KMS-11 (cell line): ENCODE data around the gene NPL.

ENCODE experiments used
- H2AFZ ChIP-seq: fragments of 200-600 bp; sonication (generic); 2 replicates; pipeline ENCODE4 v1.6.1; 2016; ENCODE audit warnings: antibody characterized with exemption, mixed run types, low read depth
- H3K27ac ChIP-seq: fragments of 200-600 bp; sonication (generic); 2 replicates; pipeline ENCODE4 v1.6.1; 2016; ENCODE audit warnings: mild to moderate bottlenecking, mixed run types
- H3K27me3 ChIP-seq: fragments of 200-600 bp; sonication (generic); 2 replicates; pipeline ENCODE4 v1.6.1; 2017; ENCODE audit warnings: mild to moderate bottlenecking, low read depth, mixed run types, moderate library complexity; ENCODE audit not compliant: insufficient read depth
- H3K36me3 ChIP-seq: fragments of 200-600 bp; sonication (generic); 2 replicates; pipeline ENCODE4 v1.6.1; 2017; ENCODE audit warnings: mild to moderate bottlenecking, mixed run types; ENCODE audit not compliant: insufficient read depth
- H3K4me1 ChIP-seq: fragments of 200-600 bp; sonication (generic); 2 replicates; pipeline ENCODE4 v1.6.1; 2016; ENCODE audit warnings: mild to moderate bottlenecking, low read depth, mixed run types; ENCODE audit not compliant: poor library complexity, severe bottlenecking
- H3K4me2 ChIP-seq: fragments of 200-600 bp; sonication (generic); 2 replicates; pipeline ENCODE4 v1.7.0; 2016; ENCODE audit warnings: mild to moderate bottlenecking, mixed run types
- H3K4me3 ChIP-seq: fragments of 200-600 bp; sonication (generic); IDR thresholded peaks from 2 replicates; pipeline ENCODE4 v1.6.1; 2017; ENCODE audit warnings: low read depth, low read length, mixed read lengths; ENCODE audit not compliant: insufficient read depth
- H3K79me2 ChIP-seq: fragments of 200-600 bp; sonication (generic); 2 replicates; pipeline ENCODE4 v1.6.1; 2016; ENCODE audit warnings: low read depth, mixed run types; ENCODE audit not compliant: insufficient read depth
- H3K9ac ChIP-seq: fragments of 200-600 bp; sonication (generic); 2 replicates; pipeline ENCODE4 v1.6.1; 2016; ENCODE audit warnings: mild to moderate bottlenecking, mixed run types
- H4K20me1 ChIP-seq: fragments of 200-600 bp; sonication (generic); 2 replicates; pipeline ENCODE4 v1.6.1; 2016; ENCODE audit warnings: mild to moderate bottlenecking, mixed run types; ENCODE audit not compliant: insufficient read depth
- CTCF ChIP-seq: fragments of 200-600 bp; sonication (generic); conservative IDR thresholded peaks from 2 replicates; pipeline ENCODE4 v1.6.1; 2017; ENCODE audit warnings: low read depth, mild to moderate bottlenecking, antibody characterized with exemption, low read length, moderate library complexity, mixed read lengths

The NPL gene

DNA sequence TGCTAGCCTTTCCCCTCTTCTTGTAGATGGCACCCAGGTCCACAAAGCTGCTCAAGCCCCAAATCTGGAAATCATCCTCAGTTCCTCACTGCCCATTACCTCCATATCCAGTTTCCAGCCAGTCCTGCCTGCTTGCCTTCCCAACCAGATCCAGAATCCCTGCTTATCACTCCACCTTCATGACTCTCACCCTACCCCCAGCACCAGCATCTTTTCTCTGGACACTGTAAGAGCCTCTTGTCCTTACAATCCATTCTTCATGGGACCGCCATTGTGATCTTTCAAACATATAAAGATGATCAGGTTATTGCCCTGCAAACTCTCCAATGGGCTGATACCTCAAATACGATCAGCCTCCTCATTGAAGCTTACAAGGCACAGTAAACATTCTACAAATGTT, 23.5 kb upstream of the NPL start:
- Histone ChIP-seq H3K9ac (no peak overlapping the region), H3K27me3 (no peaks in the 10 kb centered on the region), H2AFZ (no peak overlapping the region), H3K4me1 (peaks cover 12% of the 10 kb centered on the region), H3K4me3 (no peak overlapping the region), H3K27ac (no peak overlapping the region), H4K20me1 (no peaks in the 10 kb centered on the region), H3K79me2 (no peaks in the 10 kb centered on the region), H3K4me2 (no peak overlapping the region), H3K36me3 (no peaks in the 10 kb centered on the region)
- TF ChIP-seq CTCF = no peak

- Histone ChIP-seq H4K20me1 (no peaks in the 10 kb centered on the region), H3K4me3 (no peak overlapping the region)
Observed at GRCh38 chr1:182766881-182767645, 22.5 kb upstream of the NPL start.

DNA sequence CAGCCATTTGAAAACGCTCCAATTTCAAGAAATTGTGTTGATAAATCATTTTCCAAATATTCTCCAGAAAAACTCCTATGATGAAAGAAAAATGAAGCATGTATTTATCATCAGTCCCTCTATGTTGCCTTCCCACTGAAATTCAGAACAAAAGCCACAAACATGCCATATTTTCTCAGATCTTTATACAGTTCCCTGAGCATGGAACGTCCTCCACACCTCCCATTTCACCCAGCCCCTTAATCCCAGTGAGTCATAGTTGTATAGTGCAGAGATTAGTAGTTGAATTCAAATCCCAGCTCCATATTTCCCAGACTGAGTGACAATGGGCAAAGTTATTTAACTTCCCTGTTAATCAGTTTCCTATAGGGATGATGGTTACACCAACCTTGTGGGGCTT, 20.6 kb upstream of the NPL start:
- no peak overlapping the region for H2AFZ ChIP-seq
- no peaks in the 10 kb centered on the region for H3K79me2 ChIP-seq
- H3K27ac ChIP-seq = no peak overlapping the region
- no peak for TF ChIP-seq CTCF
- H3K27me3 ChIP-seq = no peaks in the 10 kb centered on the region
- peaks cover 12% of the 10 kb centered on the region for H3K4me1 ChIP-seq
- H3K9ac ChIP-seq = no peak overlapping the region
- H4K20me1 ChIP-seq = no peaks in the 10 kb centered on the region
- no peak overlapping the region for H3K4me2 ChIP-seq
- no peaks in the 10 kb centered on the region for H3K36me3 ChIP-seq
- no peak overlapping the region for H3K4me3 ChIP-seq

More at GRCh38 chr1:182766881-182767645, 22.5 kb upstream of the NPL start:
- Histone ChIP-seq H3K27ac (no peak overlapping the region), H3K4me2 (no peak overlapping the region), H3K79me2 (no peaks in the 10 kb centered on the region), H3K4me1 (peaks cover 12% of the 10 kb centered on the region), H2AFZ (no peak overlapping the region), H3K27me3 (no peaks in the 10 kb centered on the region), H3K9ac (no peak overlapping the region), H3K36me3 (no peaks in the 10 kb centered on the region)
- TF ChIP-seq CTCF = no peak

DNA sequence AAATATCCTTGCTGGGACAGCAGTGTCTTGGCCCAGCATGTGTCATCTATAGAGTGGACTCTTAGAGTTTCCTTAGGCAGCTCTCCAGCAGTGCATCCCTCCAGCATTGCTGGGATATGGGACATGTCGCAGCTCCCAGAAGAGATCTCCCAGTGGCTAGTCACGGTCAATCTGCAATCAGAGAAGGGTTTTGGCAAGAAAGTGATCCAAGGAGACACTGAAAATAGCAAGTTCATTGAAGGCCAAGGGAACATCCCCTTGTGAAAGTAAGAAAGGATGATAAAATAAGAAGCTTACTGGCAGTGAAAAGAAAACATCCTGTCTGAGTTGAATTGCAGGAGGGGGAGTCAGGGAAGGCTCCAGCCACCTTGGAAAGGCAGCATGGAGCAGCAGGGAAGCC, 19.3 kb upstream of the NPL start:
- Histone ChIP-seq H3K27ac (no peak overlapping the region), H3K4me1 (peaks cover 12% of the 10 kb centered on the region), H3K9ac (no peak overlapping the region), H2AFZ (no peak overlapping the region), H3K27me3 (no peaks in the 10 kb centered on the region), H3K4me2 (no peak overlapping the region), H4K20me1 (no peaks in the 10 kb centered on the region), H3K36me3 (no peaks in the 10 kb centered on the region), H3K79me2 (no peaks in the 10 kb centered on the region), H3K4me3 (no peak overlapping the region)
- TF ChIP-seq CTCF = no peak
